Neuronal stem cell (in vitro differentiated cells): ENCODE data around the gene NCS1.
A peak's percentile ranks its signal among the peaks of the same experiment; 100 is the strongest.

Experiments
- DNase-seq: peaks from one replicate; pipeline ENCODE4 v3.0.0-alpha.2; 2013; ENCODE audit warnings: low spot score
- H2AFZ ChIP-seq: one replicate; pipeline ENCODE4 v1.6.1; 2013; ENCODE audit warnings: mild to moderate bottlenecking, low read length, inconsistent platforms
- H2AK5ac ChIP-seq: 2 replicates; pipeline ENCODE4 v1.6.1; 2013; ENCODE audit warnings: low read depth, mild to moderate bottlenecking, inconsistent platforms, low read length, moderate library complexity, mixed read lengths
- H2BK120ac ChIP-seq: 2 replicates; pipeline ENCODE4 v1.6.1; 2013; ENCODE audit warnings: low read depth, mild to moderate bottlenecking, inconsistent platforms, low read length, moderate library complexity, mixed read lengths
- H2BK12ac ChIP-seq: one replicate; pipeline ENCODE4 v1.6.1; 2013; ENCODE audit warnings: low read length, inconsistent platforms
- H2BK15ac ChIP-seq: 2 replicates; pipeline ENCODE4 v1.6.1; 2013; ENCODE audit warnings: mild to moderate bottlenecking, low read length, inconsistent platforms, mixed read lengths
- H2BK5ac ChIP-seq: one replicate; pipeline ENCODE4 v1.6.1; 2013; ENCODE audit warnings: inconsistent platforms, mild to moderate bottlenecking, low read length, moderate library complexity
- H3K14ac ChIP-seq: one replicate; pipeline ENCODE4 v1.6.1; 2013; ENCODE audit warnings: low read length, inconsistent platforms
- H3K18ac ChIP-seq: 2 replicates; pipeline ENCODE4 v1.6.1; 2013; ENCODE audit warnings: low read length, inconsistent platforms
- H3K23ac ChIP-seq: 2 replicates; pipeline ENCODE4 v1.6.1; 2013; ENCODE audit warnings: low read depth, mild to moderate bottlenecking, mixed read lengths, low read length, inconsistent platforms; ENCODE audit not compliant: poor library complexity
- H3K27ac ChIP-seq: replicated peaks from 3 replicates; pipeline ENCODE4 v1.5.1; 2013; ENCODE audit warnings: low read length, inconsistent platforms
- H3K27me3 ChIP-seq, 3 experiments: 2 replicates each; pipeline ENCODE4 v1.6.1; 2013; ENCODE audit warnings: low read length in 3 of 3, mild to moderate bottlenecking in 2 of 3, inconsistent platforms in 1 of 3, low read depth in 1 of 3, mixed read lengths in 1 of 3, moderate library complexity in 1 of 3; ENCODE audit not compliant: control insufficient read depth in 3 of 3, insufficient read depth in 3 of 3
- H3K36me3 ChIP-seq, 2 donors: replicated peaks in 1 of 2; 2 replicates each; pipeline ENCODE4 v1.6.1; 2013; ENCODE audit warnings: low read length in 2 of 2; ENCODE audit not compliant: control insufficient read depth in 2 of 2, insufficient read depth in 2 of 2
- H3K4ac ChIP-seq: 2 replicates; pipeline ENCODE4 v1.6.1; 2013; ENCODE audit warnings: inconsistent platforms, mild to moderate bottlenecking, low read length, moderate library complexity
- H3K4me1 ChIP-seq, 2 donors: 1 replicate in 1 of 2; 2 replicates in 1 of 2; pipeline ENCODE4 v1.6.1; 2013; ENCODE audit warnings: low read length in 2 of 2, low read depth in 1 of 2; ENCODE audit not compliant: control insufficient read depth in 2 of 2, insufficient read depth in 1 of 2
- H3K4me2 ChIP-seq: one replicate; pipeline ENCODE4 v1.6.1; 2013; ENCODE audit warnings: mild to moderate bottlenecking, low read length, inconsistent platforms; ENCODE audit not compliant: insufficient read depth, poor library complexity, severe bottlenecking
- H3K4me3 ChIP-seq, 2 donors: 2 replicates each; pipeline ENCODE4 v1.5.1; 2013; ENCODE audit warnings: low read length in 2 of 2, mild to moderate bottlenecking in 2 of 2, inconsistent platforms in 1 of 2, moderate library complexity in 1 of 2
- H3K79me1 ChIP-seq: one replicate; pipeline ENCODE4 v1.6.1; 2013; ENCODE audit warnings: low read depth, mild to moderate bottlenecking, inconsistent platforms, low read length, moderate library complexity
- H3K9ac ChIP-seq: one replicate; pipeline ENCODE4 v1.6.1; 2013; ENCODE audit warnings: mild to moderate bottlenecking, low read depth, low read length, inconsistent platforms; ENCODE audit not compliant: poor library complexity
- H3K9me3 ChIP-seq, 2 donors: replicated peaks in 1 of 2; 2 replicates each; pipeline versions ENCODE3 to v1.6.1; 2013; ENCODE audit warnings: low read length in 2 of 2, mild to moderate bottlenecking in 2 of 2, inconsistent platforms in 1 of 2, low read depth in 1 of 2, mixed read lengths in 1 of 2, moderate library complexity in 1 of 2; ENCODE audit not compliant: control insufficient read depth in 2 of 2, insufficient read depth in 1 of 2
- H4K8ac ChIP-seq: one replicate; pipeline ENCODE4 v1.6.1; 2013; ENCODE audit warnings: low read depth, mild to moderate bottlenecking, inconsistent platforms, low read length, moderate library complexity
- H4K91ac ChIP-seq: one replicate; pipeline ENCODE4 v1.6.1; 2013; ENCODE audit warnings: low read length, low read depth, mild to moderate bottlenecking, inconsistent platforms; ENCODE audit not compliant: poor library complexity
- WGBS, 2 donors: extraction: QIAGEN DNeasy Blood & Tissue Kit; methylation state at CpG; one replicate each; pipeline ENCODE4 v1.1.7; 2013; ENCODE audit warnings: missing lambda C conversion rate in 2 of 2, mixed read lengths in 1 of 2; ENCODE audit not compliant: insufficient read length in 2 of 2, insufficient replicate concordance in 1 of 2; ENCODE audit errors: extremely low coverage in 2 of 2; 5-methylcytosine and 5-hydroxymethylcytosine counted together

The NCS1 gene

DNA sequence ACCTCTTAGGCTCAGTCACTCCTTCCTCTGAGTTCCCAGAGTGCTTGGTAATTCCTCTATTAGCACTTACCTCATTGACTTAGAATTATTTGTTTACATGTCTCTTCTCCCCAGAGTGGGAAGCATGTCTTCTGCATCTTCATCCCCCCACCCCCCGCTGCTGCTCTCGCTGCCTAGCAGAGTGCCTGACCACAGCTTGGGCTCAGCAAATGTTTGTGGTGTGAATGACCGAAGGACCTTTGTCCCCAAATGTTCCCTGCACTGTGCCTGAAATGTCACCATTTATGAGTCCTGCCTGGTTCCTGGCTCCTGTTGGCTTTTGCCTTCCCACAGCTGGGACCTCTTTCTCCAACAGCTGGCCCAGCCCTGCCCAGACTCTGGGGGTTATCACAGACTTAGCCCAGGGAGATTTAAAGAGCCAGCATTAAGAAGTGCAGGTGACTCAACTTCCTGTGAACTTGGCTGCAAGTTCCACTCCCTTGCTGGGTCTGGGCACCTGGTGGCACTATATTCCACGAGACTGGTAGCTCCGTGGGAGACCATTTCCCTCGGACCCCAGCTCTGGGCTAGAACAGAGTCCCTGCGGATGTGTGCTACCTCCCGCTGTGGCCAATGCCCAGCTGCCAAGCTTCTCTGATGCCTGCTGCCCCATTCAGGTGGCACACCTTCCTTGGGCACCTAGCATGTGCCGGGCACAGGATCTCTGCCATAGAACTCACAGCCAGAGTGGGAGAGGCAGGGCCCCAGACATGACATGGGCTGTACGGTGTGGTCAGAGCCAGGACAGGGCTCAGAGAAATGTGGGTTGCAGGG lies 91.6 kb downstream of the NCS1 start:
- no peak overlapping the region for H3K18ac ChIP-seq
- H3K4me3 ChIP-seq: no peak overlapping the region
- H3K23ac ChIP-seq: peak overlapping the region; percentile 52
- no peak overlapping the region for H2BK5ac ChIP-seq
- H2BK12ac ChIP-seq: no peak overlapping the region
- DNase-seq: no peak
- no peak overlapping the region for H3K4me2 ChIP-seq
- H2BK15ac ChIP-seq: peak overlapping the region; percentile 35
- H3K36me3 ChIP-seq: no peaks in the 10 kb centered on the region
- H3K4ac ChIP-seq: no peak overlapping the region
- peaks cover 12 to 85% (median 42%) of the 10 kb centered on the region in 3 experiments for H3K27me3 ChIP-seq
- peaks cover 0 to 2% of the 10 kb centered on the region in 2 donors for H3K9me3 ChIP-seq
- no peak overlapping the region for H2AFZ ChIP-seq
- no peak overlapping the region for H4K8ac ChIP-seq
- H3K9ac ChIP-seq: no peak overlapping the region
- H2AK5ac ChIP-seq: peak overlapping the region; percentile 47
- peaks cover 0 to 11% of the 10 kb centered on the region in 2 donors for H3K4me1 ChIP-seq
- H2BK120ac ChIP-seq: no peak overlapping the region
- no CpG with 5 or more reads among the region's 10 CpGs for WGBS, 2 donors
- no peaks in the 10 kb centered on the region for H3K79me1 ChIP-seq
- H4K91ac ChIP-seq: no peak overlapping the region
- H3K27ac ChIP-seq: no peak overlapping the region
- H3K14ac ChIP-seq: no peak overlapping the region

DNA sequence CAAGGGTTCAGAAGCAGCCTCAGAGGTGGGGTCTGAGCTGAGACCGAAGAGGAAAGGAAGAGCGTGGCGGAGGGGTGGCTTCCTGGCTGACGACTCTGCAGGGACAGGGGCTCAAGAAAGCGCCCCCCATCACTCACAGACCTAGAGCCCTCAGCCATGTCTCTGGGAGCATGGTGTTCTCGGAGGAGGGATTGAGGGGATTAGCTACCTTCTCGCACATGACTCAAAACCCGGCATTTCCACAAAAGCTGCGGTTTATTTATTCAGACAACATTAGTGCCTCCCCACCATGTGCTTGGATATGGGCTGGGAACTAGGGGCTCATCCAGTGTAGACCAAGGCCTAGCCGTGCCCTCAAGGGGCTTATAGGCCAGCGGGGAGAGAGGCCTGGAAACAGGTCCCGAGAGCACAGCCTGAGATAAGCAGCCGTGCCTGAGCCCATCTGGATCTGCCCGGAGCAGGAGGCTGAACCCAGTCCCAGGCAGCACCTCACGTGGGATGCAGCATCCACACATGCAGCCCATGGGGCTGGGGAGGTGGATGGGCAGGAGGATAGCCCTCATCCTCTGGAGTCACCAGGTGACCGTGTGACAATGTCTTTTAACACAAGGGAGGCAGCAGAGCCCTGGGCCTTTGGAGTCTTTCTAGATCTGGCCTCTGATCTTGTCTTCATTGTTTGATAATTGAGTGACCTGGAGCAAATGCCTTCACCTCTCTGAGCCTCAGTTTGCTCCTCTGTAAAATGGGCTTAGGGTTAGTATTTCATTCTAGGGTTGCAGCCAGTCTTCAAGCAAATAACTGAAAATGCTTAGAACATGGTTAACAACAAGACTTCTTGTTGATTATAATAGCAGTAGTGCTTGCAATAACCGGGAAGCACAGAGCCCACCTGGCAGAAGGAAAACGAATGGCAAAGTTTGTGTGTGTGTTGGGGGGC lies 92.5 kb downstream of the NCS1 start:
- Histone ChIP-seq H2BK120ac (no peak overlapping the region), H3K9me3 (no peaks in the 10 kb centered on the region), H2AK5ac (peak overlapping the region; percentile 47), H3K23ac (peak overlapping the region; percentile 52), H2BK15ac (peak overlapping the region; percentile 35), H3K4ac (no peak overlapping the region), H4K91ac (no peak overlapping the region), H4K8ac (no peak overlapping the region), H3K9ac (no peak overlapping the region), H3K36me3 (no peaks in the 10 kb centered on the region), H3K27me3 (peaks cover 12 to 94% (median 42%) of the 10 kb centered on the region in 3 experiments), H2AFZ (no peak overlapping the region), H3K18ac (peak overlapping the region; percentile 31), H2BK5ac (no peak overlapping the region), H3K4me3 (no peak overlapping the region), H3K27ac (no peak overlapping the region), H3K14ac (peak overlapping the region; percentile 4), H3K4me1 (peaks cover 0 to 11% of the 10 kb centered on the region in 2 donors), H3K4me2 (no peak overlapping the region), H3K79me1 (no peaks in the 10 kb centered on the region), H2BK12ac (no peak overlapping the region)
- no peak for DNase-seq
- no CpG with 5 or more reads among the region's 18 CpGs for whole genome bisulfite sequencing, 2 donors

DNA sequence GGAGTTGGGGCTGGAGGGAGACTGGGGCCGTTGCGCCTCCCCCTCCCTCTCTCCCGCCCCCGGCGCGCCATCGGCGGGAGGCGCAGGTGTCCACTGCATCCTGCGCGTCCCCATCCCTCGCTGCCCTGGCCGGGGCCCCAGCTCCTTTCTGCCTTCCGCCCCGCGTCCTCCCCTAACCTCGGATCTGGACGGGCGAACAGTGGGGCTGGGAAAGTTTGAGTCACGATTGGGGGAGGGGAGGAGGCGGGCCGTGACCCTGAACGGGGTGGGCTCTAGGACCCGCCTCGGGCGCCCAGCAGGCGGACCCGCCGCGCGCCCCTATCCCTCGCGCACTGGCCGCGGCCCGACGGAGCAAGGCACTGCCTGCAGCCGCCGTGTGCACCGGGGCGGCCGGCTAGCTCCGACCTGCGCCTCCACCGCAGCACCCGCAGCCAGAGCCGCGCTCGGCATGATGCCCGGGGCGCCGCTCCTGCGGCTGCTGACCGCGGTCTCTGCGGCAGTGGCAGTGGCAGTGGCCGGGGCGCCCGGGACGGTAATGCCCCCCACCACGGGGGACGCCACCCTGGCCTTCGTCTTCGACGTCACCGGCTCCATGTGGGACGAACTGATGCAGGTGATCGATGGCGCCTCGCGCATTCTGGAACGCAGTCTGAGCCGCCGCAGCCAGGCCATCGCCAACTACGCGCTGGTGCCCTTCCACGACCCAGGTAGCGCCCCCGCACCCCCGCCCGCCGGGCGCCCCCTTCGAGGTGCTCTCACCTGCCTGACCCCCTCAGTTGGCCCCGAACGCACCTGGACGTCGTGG lies 93.4 kb downstream of the NCS1 start, which contains the start of gene HMCN2:
Gene HMCN2, plus strand, starts transcription at position 330 of the 805 bp plus-strand sequence. Its CDS starts 119 bp downstream, at position 449.
- no CpG with 5 or more reads among the region's 89 CpGs for WGBS, 2 donors
- DNase-seq: peak; percentile 37
- H2BK5ac ChIP-seq: no peak within 1 kb of the TSS
- no peak within 1 kb of the TSS for H3K4ac ChIP-seq
- peak within 1 kb of the TSS; percentile 92 for H2AFZ ChIP-seq
- no peak within 1 kb of the TSS for H4K8ac ChIP-seq
- H4K91ac ChIP-seq: no peak within 1 kb of the TSS
- H2AK5ac ChIP-seq: peak within 1 kb of the TSS; percentile 50
- H3K79me1 ChIP-seq: no peaks in the 10 kb centered on the region
- H3K4me3 ChIP-seq: peak within 1 kb of the TSS; percentile 20 to 77
- H3K27me3 ChIP-seq: peaks cover 12 to 95% (median 42%) of the 10 kb centered on the region in 3 experiments
- H3K4me2 ChIP-seq: peak within 1 kb of the TSS; percentile 98
- H2BK12ac ChIP-seq: no peak within 1 kb of the TSS
- peak within 1 kb of the TSS; percentile 43 for H3K14ac ChIP-seq
- H3K27ac ChIP-seq: no peak within 1 kb of the TSS
- peak within 1 kb of the TSS; percentile 36 for H2BK120ac ChIP-seq
- H3K9ac ChIP-seq: peak within 1 kb of the TSS; percentile 68
- peak within 1 kb of the TSS; percentile 94 for H3K23ac ChIP-seq
- H3K9me3 ChIP-seq: no peaks in the 10 kb centered on the region
- H2BK15ac ChIP-seq: peak within 1 kb of the TSS; percentile 26
- peaks cover 0 to 11% of the 10 kb centered on the region in 2 donors for H3K4me1 ChIP-seq
- no peaks in the 10 kb centered on the region for H3K36me3 ChIP-seq
- H3K18ac ChIP-seq: peak within 1 kb of the TSS; percentile 89
